Muscle layer of duodenum (tissue), 2 donors: ENCODE results near the gene FAM110D.

Source experiments
- H3K27ac ChIP-seq: one replicate; pipeline ENCODE4 v1.7.0; 2013; ENCODE audit warnings: mild to moderate bottlenecking, low read length
- H3K27me3 ChIP-seq: one replicate; pipeline ENCODE4 v1.7.0; 2013; ENCODE audit warnings: low read depth, mild to moderate bottlenecking, control low read depth, low read length
- H3K36me3 ChIP-seq, 2 donors: one replicate each; pipeline ENCODE4 v1.7.0; 2013; ENCODE audit warnings: low read length in 2 of 2, control low read depth in 1 of 2, mild to moderate bottlenecking in 1 of 2; ENCODE audit not compliant: insufficient read depth in 2 of 2, control insufficient read depth in 1 of 2
- H3K4me1 ChIP-seq, 2 donors: one replicate each; pipeline ENCODE4 v1.7.0; 2013; ENCODE audit warnings: low read length in 2 of 2, mild to moderate bottlenecking in 2 of 2, control low read depth in 1 of 2, moderate library complexity in 1 of 2; ENCODE audit not compliant: insufficient read depth in 2 of 2, control insufficient read depth in 1 of 2
- H3K4me3 ChIP-seq, 2 donors: one replicate each; pipeline ENCODE4 v1.7.0; 2013; ENCODE audit warnings: low read length in 2 of 2, low read depth in 1 of 2, mild to moderate bottlenecking in 1 of 2
- H3K9me3 ChIP-seq, 2 donors: one replicate each; pipeline ENCODE4 v1.7.0; 2013; ENCODE audit warnings: low read length in 2 of 2, control low read depth in 1 of 2, mild to moderate bottlenecking in 1 of 2; ENCODE audit not compliant: control insufficient read depth in 1 of 2
- donor health status: healthy.

FAM110D gene

GRCh38 chr1:26134466-26134865 lies 24.4 kb upstream of the FAM110D start:
- no peaks in the 10 kb centered on the region for H3K9me3 ChIP-seq
- H3K36me3 ChIP-seq = no peaks in the 10 kb centered on the region
- no peaks in the 10 kb centered on the region for H3K4me1 ChIP-seq
- no peak overlapping the region for H3K4me3 ChIP-seq
- H3K27ac ChIP-seq = no peak overlapping the region
- H3K27me3 ChIP-seq = no peaks in the 10 kb centered on the region

DNA sequence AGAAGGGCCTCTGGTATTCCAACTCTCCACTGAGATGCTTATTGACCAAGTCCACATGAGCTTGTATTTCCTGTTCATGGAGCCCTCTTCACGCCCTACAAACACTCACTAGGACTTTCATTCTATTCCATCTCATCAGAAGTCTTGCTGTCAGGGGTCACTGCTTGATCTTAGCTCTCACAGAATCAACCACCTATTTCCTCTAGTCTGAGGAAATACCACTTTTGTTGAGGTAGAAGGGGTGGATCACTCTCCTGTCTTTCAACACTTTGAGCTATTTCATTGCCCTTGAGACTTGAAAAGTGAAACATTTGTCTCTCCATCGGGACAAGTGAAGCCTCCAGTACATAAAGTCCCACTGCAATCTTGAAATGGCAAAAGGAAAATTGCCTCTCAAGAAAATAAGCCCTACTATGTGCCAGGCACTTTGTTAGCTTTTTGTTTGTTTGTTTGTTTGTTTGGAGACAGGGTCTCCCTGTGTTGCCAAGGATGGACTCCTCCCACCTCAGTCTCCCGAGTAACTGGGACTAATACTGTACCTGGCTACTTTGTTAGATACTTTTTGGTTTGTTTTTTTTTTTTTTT lies 19.8 kb upstream of the FAM110D start:
- H3K27me3 ChIP-seq = no peaks in the 10 kb centered on the region

DNA sequence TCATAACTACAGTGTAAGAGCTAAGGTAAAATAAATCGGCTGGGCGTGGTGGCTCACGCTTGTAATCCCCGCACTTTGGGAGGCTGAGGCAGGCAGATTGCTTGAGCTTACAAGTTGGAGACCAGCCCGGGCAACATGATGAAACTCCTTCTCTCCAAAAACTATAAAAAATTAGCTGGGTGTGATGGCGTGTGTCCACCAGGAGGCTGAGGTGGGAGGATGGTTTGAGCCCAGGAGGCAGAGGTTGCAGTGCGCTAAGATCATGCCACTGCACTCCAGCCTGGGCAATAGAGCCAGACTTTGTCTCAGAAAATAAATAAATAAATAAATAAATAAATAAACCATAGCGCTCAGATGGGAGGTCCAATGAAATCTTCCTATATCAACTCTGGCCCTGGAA lies 16.7 kb upstream of the FAM110D start:
- H3K27ac ChIP-seq = no peak overlapping the region
- no peaks in the 10 kb centered on the region for H3K4me1 ChIP-seq
- no peaks in the 10 kb centered on the region for H3K27me3 ChIP-seq
- H3K4me3 ChIP-seq = no peak overlapping the region
- H3K36me3 ChIP-seq = no peaks in the 10 kb centered on the region
- H3K9me3 ChIP-seq = no peaks in the 10 kb centered on the region

More for the DNA sequence above, 19.8 kb upstream of the FAM110D start:
- no peaks in the 10 kb centered on the region for H3K36me3 ChIP-seq
- no peak overlapping the region for H3K27ac ChIP-seq
- no peaks in the 10 kb centered on the region for H3K4me1 ChIP-seq
- no peak overlapping the region for H3K4me3 ChIP-seq
- no peaks in the 10 kb centered on the region for H3K9me3 ChIP-seq

DNA sequence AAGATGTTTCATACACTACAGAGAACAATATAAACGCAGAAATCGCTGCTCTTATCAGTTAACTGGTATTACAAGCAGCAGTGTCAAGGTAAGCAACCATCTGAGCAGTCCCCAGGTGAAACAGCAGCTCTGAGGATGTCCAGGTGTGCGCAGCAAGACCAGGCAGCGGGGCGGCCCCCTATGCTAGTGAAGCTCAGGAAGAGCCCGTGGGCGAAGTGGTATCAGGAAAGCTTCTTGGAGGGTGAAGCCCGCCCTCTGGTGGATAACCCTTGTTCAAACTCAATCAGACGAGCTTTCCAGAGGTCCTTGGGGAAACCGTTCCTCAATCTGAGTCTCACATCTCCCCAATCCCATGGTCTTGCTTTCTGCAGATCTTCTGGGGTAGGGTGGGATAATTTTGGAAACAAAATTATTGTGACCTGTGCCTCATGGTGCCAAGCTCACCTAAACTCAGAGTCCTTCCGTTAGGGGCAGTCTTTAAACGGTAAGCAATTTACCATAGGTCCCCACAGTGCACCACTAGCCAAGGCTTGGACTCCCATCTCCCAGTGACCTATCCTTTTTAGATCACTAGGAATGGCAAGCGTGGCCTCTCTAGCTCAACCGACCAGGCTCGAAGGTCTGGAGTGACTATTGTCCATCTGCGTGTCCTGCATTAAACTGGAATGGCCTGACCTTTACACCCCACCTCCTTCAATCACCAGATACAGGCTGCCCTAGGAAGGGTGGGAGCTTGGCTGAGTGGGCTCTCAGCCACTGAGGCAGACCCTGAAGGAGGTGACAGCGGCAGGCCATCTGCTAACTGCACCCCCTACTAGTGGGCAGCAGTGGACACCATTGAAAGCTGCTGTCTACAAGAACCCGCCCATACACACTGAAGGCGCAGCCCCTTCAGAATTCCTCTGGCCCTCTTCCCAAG lies 13.6 kb upstream of the FAM110D start:
- no peak overlapping the region for H3K27ac ChIP-seq
- no peaks in the 10 kb centered on the region for H3K4me1 ChIP-seq
- H3K9me3 ChIP-seq = no peaks in the 10 kb centered on the region
- H3K4me3 ChIP-seq = no peak overlapping the region
- H3K36me3 ChIP-seq = no peaks in the 10 kb centered on the region
- no peaks in the 10 kb centered on the region for H3K27me3 ChIP-seq

GRCh38 chr1:26145960-26146294 lies 13.0 kb upstream of the FAM110D start:
- Histone ChIP-seq H3K27me3 (no peaks in the 10 kb centered on the region), H3K4me1 (no peaks in the 10 kb centered on the region), H3K9me3 (no peaks in the 10 kb centered on the region), H3K36me3 (no peaks in the 10 kb centered on the region), H3K27ac (no peak overlapping the region), H3K4me3 (no peak overlapping the region)

- H3K27ac ChIP-seq = no peak overlapping the region
These were observed 10.0 kb upstream of the FAM110D start for GRCh38 chr1:26148887-26149286.

DNA sequence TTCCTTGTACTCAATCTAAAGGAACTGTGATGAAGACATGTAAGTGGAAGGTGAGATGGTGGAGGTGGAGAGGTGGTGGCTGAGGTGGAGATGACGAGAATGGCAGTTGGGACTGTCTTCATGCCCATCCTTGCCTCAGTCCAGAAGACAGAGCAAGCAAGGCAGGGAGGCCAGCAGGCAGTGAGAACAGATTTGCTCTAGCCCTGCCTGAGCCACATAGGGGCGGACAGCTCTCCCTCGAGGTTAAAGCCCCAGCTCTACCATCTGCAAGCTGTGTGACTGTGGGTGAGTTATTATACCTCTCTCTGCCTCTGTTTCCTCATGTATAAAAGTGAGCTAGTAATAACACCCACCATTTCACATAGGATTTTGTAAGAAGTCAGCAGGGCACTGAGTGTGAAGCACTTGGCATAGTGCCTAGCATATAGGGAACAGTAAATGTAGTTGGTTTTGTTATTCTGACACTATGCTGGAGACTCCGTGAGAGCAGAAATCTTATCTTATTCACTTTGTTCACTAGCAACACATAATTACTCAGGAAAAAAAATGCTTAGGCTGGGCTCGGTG lies 4.8 kb upstream of the FAM110D start:
- Histone ChIP-seq H3K9me3 (no peaks in the 10 kb centered on the region), H3K4me3 (no peak overlapping the region), H3K27me3 (peaks cover 8% of the 10 kb centered on the region), H3K36me3 (no peaks in the 10 kb centered on the region), H3K4me1 (no peaks in the 10 kb centered on the region), H3K27ac (no peak overlapping the region)

More at GRCh38 chr1:26148887-26149286, 10.0 kb upstream of the FAM110D start:
- H3K9me3 ChIP-seq = no peaks in the 10 kb centered on the region
- H3K27me3 ChIP-seq = no peaks in the 10 kb centered on the region
- no peaks in the 10 kb centered on the region for H3K36me3 ChIP-seq
- H3K4me1 ChIP-seq = no peaks in the 10 kb centered on the region
- no peak overlapping the region for H3K4me3 ChIP-seq

DNA sequence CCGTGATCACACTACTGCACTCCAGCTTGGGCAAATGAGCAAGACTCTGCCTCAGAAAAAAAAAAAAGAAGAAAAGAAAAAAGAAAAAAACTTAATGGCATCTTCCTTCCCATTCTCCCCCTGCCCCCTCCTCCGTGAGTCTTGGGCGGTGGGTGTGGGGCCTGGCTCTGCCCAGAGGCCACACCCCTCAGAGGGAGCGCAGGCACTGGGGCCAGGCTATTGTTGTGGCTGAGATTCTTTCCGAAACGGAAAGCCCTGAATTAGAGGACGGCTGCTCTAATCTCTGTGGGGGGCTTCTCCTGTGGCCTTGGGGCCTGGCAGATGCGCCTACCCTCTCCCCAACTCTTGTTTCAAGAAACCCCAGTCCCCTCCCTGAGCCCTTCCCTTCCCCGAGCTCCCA lies 4.1 kb upstream of the FAM110D start:
- Histone ChIP-seq H3K36me3 (no peaks in the 10 kb centered on the region), H3K27me3 (peaks cover 8% of the 10 kb centered on the region), H3K9me3 (no peaks in the 10 kb centered on the region), H3K4me3 (no peak overlapping the region), H3K4me1 (no peaks in the 10 kb centered on the region), H3K27ac (no peak overlapping the region)

GRCh38 chr1:26155370-26156284 lies 3.3 kb upstream of the FAM110D start:
- Histone ChIP-seq H3K4me1 (no peaks in the 10 kb centered on the region), H3K36me3 (no peaks in the 10 kb centered on the region), H3K4me3 (no peak overlapping the region), H3K27me3 (peaks cover 8% of the 10 kb centered on the region), H3K27ac (no peak overlapping the region), H3K9me3 (no peaks in the 10 kb centered on the region)

GRCh38 chr1:26156285-26157038 lies 2.4 kb upstream of the FAM110D start:
- H3K27ac ChIP-seq = no peak overlapping the region
- H3K4me3 ChIP-seq = no peak overlapping the region
- peaks cover 8% of the 10 kb centered on the region for H3K27me3 ChIP-seq
- H3K9me3 ChIP-seq = no peaks in the 10 kb centered on the region
- peaks cover 0 to 7% of the 10 kb centered on the region in 2 donors for H3K4me1 ChIP-seq
- H3K36me3 ChIP-seq = no peaks in the 10 kb centered on the region
